Forelimb muscle (tissue), 1 donor: ENCODE results near the gene SMARCC2. TPM values are rescaled to one million over a fixed set of nuclear protein-coding genes. Genes with fewer than 3 reads are reported as not detected.

Experiments
- DNase-seq: peaks from one replicate; pipeline ENCODE4 v3.0.0-alpha.2; 2013; ENCODE audit warnings: low read depth
- polyA plus RNA-seq: library from polyadenylated mRNA; unstranded; fragments of 120-200 nt; gene quantifications from one replicate; pipeline ENCODE4 v1.2.1, GENCODE V29; 2013; ENCODE audit not compliant: insufficient read length

The SMARCC2 gene
- polyA plus RNA-seq, 1 donor: 53.8 TPM

- peak; percentile 81 for DNase-seq
Observed at GRCh38 chr12:56152132-56152755, 37.0 kb downstream of the SMARCC2 start, which contains the start of gene MYL6B. TSS of gene MYL6B (plus strand) at chr12:56152587. CDS start at chr12:56153919, 1,332 bp downstream.

DNA sequence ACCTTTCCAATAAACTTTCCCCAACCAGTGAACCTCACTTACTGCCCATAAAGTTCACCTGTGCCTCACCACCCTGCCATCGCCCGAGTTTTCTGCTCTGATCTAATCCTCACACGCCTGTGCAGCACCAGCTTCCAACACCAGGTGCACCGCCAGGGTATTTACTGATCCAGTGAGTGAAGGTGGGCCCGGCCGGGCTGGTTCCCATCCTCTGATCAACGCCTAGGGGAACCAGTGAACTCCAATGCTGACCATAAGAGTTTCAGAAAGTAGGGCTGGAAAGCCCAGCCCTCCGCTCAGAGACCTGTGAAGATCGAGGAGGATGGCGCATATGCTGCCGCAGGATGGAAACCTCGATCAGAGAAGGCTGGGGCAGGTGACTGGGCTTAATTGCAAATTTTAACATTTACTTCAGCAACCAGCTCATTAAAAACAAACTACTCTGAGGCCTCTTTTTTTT lies 37.6 kb downstream of the SMARCC2 start:
- DNase-seq: no peak

GRCh38 chr12:56150563-56150962 lies 38.7 kb downstream of the SMARCC2 start:
- DNase-seq: no peak

DNA sequence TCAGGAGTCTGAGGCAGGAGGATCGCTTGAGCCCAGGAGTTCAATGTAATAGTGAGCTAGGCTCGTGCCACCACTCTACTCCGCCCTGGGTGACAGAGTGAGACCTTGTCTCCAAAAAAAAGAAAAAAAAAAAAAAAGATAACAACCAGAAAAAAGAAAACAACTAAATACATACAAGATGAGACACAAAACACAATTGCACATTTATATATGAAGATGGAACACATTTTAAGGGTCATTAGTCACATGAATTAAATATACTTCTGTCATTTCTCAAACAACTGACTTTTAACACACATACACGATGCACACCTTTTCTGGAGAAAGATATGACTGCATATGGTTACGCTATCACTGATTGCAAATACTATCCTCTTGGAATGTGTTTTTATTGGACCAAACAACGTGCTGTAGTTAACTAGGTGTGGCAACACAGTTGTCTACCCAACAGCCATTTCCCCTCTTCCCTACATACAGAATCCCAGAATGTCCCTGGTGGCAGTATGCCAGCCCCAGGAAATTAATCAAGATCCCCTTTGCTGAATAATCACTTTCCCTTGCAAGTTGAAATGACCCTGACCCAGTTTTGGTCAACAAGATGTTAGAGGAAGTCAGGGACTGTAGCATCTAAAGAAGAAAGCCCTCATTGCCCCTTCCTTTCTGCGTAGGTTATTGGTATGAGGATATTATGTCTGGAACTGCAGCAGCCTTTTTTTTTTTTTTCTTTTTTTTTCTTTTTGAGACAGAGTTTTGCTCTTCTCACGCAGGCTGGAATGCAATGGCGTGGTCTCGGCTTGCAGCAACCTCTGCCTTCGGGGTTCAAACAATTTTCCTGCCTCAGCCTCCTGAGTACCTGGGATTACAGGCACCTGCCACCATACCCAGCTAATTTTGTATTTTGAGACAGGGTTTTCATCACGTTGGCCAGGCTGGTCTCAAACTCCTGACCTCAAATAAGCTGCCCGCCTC lies 42.5 kb downstream of the SMARCC2 start:
- no peak for DNase-seq

DNA sequence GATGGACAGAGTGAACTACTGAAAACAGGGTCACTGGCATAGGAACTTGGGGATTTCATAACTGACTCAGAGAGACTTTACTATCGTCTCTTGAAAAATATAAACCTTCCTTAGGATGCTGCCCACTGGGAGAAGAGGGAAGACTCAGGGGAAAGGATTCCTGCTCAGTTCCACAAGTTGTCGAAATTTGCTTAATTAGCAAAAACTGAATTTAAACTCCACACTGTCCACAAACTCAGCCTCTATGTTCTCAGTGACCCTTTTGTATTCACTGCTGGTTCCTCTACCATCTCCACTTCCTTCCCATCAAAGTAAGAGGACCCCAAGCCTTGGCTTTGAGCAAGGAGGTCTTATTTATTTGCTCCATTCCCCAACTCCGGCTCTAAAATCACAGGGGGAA lies 44.1 kb downstream of the SMARCC2 start:
- DNase-seq: no peak

DNA sequence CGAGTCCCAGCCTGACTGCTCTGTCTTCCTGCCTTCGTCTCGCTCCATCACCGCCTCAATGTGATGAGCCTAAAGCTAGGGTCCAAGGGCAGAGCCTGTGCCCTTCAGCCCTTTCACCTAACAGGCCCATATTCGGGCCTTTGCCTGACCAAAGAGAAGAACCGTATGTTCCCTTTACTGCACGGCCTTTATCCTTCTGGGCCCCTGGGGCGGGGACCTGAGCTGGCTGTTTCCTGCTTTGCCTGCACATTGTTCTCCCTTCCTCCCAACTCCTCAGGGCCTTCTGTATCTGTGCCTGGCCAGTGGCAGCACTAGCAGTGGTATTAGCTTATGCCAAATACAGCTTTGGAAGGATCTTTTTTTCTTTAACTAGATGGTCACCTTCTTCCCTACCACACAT lies 45.4 kb downstream of the SMARCC2 start:
- DNase-seq: no peak

DNA sequence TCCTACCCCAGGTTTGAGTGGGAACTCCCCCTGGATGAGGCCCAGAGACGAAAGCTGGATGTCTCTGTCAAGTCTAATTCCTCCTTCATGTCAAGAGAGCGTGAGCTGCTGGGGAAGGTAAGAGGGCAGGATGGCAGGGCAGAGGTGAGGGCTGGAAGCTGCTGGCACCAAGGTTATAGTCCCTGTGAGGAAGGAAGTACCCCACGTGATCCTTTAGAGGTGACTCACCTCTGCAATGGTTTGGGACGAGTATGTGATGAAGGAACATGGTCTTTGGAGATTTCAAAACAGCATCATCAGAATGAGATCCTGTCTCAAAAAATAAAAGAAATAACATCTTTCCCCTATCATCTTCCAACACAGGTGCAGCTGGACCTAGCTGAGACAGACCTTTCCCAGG lies 46.1 kb downstream of the SMARCC2 start:
- no peak for DNase-seq

- DNase-seq: no peak
Observed at GRCh38 chr12:56141946-56142784, 47.1 kb downstream of the SMARCC2 start.

DNA sequence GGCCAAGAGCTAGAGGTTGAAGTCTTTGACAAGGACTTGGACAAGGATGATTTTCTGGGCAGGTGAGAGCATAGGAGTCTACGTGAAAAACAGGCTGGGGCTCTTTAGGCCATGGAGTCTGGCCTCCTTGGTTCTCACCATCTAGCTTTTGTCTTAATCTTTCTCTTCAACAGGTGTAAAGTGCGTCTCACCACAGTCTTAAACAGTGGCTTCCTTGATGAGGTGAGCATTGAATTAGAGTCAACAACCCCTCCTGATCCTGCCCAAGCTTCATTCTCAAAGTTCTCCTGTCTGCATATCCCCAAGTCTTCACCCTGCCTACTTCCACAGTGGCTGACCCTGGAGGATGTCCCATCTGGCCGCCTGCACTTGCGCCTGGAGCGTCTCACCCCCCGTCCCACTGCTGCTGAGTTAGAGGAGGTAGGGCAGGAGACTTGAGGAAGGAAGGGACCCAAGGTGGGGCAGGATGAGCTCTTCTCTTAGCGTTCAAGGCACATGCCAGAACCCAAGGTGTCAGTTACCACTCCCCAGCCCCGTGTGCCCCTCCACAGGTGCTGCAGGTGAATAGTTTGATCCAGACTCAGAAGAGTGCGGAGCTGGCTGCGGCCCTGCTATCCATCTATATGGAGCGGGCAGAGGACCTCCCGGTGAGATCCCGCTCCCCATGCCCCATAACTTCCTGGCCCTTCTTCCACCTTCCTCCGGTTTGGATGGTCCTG lies 51.3 kb downstream of the SMARCC2 start:
- DNase-seq: no peak

GRCh38 chr12:56134897-56135296 lies 54.4 kb downstream of the SMARCC2 start:
- no peak for DNase-seq

GRCh38 chr12:56130876-56131275 lies 58.4 kb downstream of the SMARCC2 start:
- DNase-seq: no peak

- no peak for DNase-seq
Observed at GRCh38 chr12:56129942-56130495, 59.3 kb downstream of the SMARCC2 start.

DNA sequence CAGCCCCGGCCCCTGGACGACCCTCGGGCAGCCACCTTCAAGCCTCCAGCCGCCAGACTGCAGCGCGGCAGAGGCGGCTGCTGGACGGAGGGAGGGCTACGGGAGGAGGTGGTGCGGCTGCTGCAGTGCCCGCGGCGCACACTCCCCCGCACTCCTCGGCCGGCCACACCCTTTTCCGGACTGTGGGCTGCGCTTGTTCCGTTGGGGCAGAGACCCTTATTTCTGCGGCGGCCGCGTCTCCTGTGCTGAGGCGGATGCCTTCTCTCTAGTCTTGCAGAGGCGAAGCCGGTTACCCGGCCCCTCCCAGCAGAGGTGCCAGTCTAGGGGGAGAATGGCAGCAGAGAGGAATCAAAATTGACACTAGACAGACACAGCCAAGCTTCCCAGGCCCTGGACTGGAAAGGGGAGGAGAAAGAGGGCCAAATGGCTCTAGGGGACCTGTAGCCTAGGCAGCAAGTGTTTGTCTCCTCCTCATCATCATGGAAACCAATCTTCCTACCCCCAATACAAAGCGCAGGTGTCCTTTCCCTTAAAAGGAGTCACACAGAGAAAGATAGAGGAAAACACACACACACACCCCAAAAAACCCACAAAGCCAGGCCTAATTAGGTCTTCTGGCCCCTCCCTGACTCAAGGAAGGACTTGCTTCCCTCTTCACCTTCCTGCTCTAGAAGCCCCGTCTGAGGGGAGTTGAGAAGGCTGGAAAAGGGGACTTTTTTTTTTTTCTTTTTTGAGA lies 59.9 kb downstream of the SMARCC2 start:
- DNase-seq: no peak

GRCh38 chr12:56128670-56129205 lies 60.5 kb downstream of the SMARCC2 start:
- DNase-seq: no peak

DNA sequence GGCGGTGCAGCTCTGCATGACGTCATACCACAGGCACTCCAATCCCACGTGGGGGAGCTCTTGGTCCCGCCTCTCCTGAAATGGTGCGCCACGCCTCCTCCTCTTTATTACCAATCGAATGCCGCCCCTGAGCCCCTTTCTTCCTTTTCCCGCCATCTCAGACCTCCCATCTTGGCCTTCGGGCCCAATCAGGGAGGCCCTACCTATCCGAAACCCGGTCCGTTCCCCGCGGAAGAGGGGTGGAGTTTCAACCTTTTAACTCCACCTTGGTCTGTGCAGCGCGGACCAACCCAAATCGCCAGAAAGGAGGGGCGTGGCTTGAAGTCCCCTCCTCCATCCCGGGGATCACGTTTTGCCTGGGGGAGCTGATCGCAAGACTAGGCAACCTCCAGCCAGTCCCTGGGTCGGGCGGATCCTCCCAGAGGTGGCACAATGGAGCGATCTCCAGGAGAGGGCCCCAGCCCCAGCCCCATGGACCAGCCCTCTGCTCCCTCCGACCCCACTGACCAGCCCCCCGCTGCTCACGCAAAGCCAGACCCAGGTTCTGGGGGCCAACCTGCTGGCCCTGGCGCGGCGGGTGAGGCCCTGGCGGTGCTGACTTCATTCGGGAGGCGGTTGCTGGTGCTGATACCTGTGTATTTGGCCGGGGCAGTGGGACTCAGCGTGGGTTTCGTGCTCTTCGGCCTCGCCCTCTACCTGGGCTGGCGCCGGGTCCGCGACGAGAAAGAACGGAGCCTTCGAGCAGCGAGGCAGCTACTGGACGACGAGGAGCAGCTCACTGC lies 61.2 kb downstream of the SMARCC2 start, which contains the start of gene ESYT1:
Gene ESYT1, plus strand, starts transcription at position 380 of the 782 bp plus-strand sequence. Its CDS starts 53 bp downstream, at position 433.
- peak; percentile 99 for DNase-seq

DNA sequence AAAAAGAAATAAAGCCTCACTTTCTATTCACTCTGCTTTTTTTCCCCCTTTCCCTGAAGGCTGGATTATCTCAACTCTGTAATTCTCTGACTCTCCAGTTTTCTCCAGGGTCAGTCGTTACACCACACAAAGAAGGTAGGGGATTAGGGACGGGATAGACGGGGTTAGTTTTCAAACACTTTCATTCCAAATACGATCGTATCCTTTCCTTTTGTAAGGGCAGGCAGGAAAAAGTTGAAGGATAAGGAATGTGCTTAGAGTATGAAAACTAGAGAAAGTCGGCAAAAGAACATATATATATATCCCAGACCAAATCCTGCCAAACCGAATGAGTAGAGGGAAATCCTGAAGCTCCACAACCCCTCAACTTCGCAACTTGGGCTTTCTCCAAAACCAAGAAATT lies 61.8 kb downstream of the SMARCC2 start:
- no peak for DNase-seq

DNA sequence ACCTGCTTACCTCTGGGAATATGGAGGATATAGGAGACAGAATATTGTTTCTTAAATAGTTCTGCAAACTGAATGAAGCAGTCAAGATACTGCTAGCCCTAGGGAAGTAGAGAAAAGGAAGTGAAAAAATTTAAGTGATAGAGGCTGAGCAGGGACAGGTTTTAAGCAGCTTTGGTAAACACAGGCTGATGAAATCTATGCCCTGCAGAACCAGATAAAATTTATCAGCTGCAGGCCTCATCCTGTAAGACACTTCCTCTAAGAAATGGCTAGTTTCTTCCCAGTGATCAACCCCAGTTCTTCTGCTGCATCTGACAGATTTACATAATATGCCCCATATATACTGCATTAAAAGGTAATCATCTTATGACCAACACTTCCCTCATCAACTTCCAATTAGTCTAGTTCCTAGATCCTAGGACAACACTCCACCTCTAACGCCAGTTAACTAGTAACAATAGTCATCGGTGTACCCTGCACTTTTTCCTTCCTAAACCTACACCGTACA lies 62.5 kb downstream of the SMARCC2 start:
- no peak for DNase-seq

- no peak for DNase-seq
Observed at GRCh38 chr12:56124133-56124532, 65.2 kb downstream of the SMARCC2 start.

DNA sequence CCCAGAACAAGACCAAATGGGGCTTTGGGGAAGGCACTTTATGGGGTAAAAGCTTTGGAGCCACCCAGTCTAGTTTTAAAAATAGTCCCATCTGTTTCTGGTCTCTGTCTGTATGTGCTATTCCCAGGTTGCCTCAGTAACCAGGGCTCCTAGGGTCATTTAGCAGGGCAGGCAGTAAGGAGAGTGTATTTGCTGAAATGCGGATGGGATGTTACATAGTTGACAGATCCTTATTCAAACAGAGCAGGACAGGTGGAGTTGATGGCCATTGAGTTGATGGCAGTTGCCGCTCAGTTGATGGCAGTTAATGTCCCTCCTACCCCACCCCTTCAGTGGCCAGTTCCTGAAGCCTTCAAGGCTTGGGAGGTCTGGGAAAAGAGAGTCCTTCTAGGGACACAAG lies 66.6 kb downstream of the SMARCC2 start:
- no peak for DNase-seq
